Breast epithelium (tissue), 4 donors: ENCODE measurements around the gene CCDC180. TPM values are rescaled to one million over a fixed set of nuclear protein-coding genes. Genes with fewer than 3 reads are reported as not detected.
"Not testable (repeated sequence)": the region's sequence is repeated elsewhere in the genome, so short reads cannot be mapped to it uniquely, and the experiment has no call there.

Source experiments
- DNase-seq, 2 donors: peaks; one replicate each; pipeline ENCODE4 v3.0.0-alpha.2; 2019; ENCODE audit warnings: low spot score in 2 of 2
- H3K27ac ChIP-seq, 2 donors: fragments of 200-600 bp; sonication (generic) in 1 of 2; one replicate each; pipeline ENCODE4 v1.5.1; 2016 to 2019; ENCODE audit warnings: mild to moderate bottlenecking in 1 of 2
- H3K27me3 ChIP-seq, 2 donors: fragments of 200-600 bp; sonication (generic) in 1 of 2; one replicate each; pipeline versions ENCODE4 v1.5.1 to v1.6.0; 2017 to 2019; ENCODE audit warnings: control low read depth in 1 of 2, mild to moderate bottlenecking in 1 of 2
- H3K36me3 ChIP-seq: fragments of 200-600 bp; one replicate; pipeline ENCODE4 v1.5.1; 2019
- H3K4me1 ChIP-seq, 2 donors: fragments of 200-600 bp; sonication (generic); one replicate each; pipeline ENCODE4 v1.5.1; 2016 to 2019; ENCODE audit warnings: control low read depth in 1 of 2
- H3K4me3 ChIP-seq, 3 donors: fragments of 200-600 bp; sonication (generic); 1 replicate in 2 of 3; 2 replicates in 1 of 3; pipeline ENCODE4 v1.5.1; 2016 to 2019; ENCODE audit warnings: mild to moderate bottlenecking in 3 of 3, moderate library complexity in 2 of 3
- H3K9me3 ChIP-seq, 2 donors: fragments of 200-600 bp; sonication (generic) in 1 of 2; one replicate each; pipeline ENCODE4 v1.5.1; 2016 to 2019; ENCODE audit warnings: control low read depth in 1 of 2
- POLR2A ChIP-seq: fragments of 450-650 bp; IDR thresholded peaks from one replicate; pipeline ENCODE4 v1.6.1; 2016; ENCODE audit warnings: antibody characterized with exemption, mild to moderate bottlenecking, moderate library complexity
- POLR2AphosphoS5 ChIP-seq, 3 donors: sonication (generic); formaldehyde crosslinking; IDR thresholded peaks; one replicate each; pipeline ENCODE4 v1.6.1; 2017; ENCODE audit warnings: antibody characterized with exemption in 3 of 3
- intact Hi-C: fragments of 100-400 bp; cut with DNase I; formaldehyde crosslinking; loops from one replicate; pipeline ENCODE4 v1.15.1; 2023; ENCODE audit warnings: low total_unique reads
- total RNA-seq, 3 donors: library from RNA; depleted of rRNA; stranded (reverse); fragments of >200 nt; gene quantifications; one replicate each; pipeline ENCODE4 v1.1.0, GENCODE V29; 2016
- TF ChIP-seq, protein P1 (sequence below), 3 donors: fragments of 450-650 bp; IDR thresholded peaks; one replicate each; pipeline ENCODE4 v1.5.1; 2016 to 2017; ENCODE audit warnings: antibody characterized with exemption in 3 of 3, mild to moderate bottlenecking in 3 of 3, moderate library complexity in 3 of 3

CCDC180 gene
- total RNA-seq, 3 donors from 2014 or later: 5.4 to 10.6 (median 8.2) TPM

- intact Hi-C loops: no loop called here
- Histone ChIP-seq H3K9me3 (peaks cover 7 to 8% of the 10 kb centered on the region in 2 donors), H3K27ac (no peak overlapping the region), H3K36me3 (no peaks in the 10 kb centered on the region), H3K27me3 (no peaks in the 10 kb centered on the region), H3K4me3 (no peak overlapping the region), H3K4me1 (no peaks in the 10 kb centered on the region)
- DNase-seq: no peak
- TF ChIP-seq POLR2AphosphoS5 (IDR thresholded peaks at IDR 0.05) (no peak), POLR2A (no peak)
- TF ChIP-seq, protein P1, sequence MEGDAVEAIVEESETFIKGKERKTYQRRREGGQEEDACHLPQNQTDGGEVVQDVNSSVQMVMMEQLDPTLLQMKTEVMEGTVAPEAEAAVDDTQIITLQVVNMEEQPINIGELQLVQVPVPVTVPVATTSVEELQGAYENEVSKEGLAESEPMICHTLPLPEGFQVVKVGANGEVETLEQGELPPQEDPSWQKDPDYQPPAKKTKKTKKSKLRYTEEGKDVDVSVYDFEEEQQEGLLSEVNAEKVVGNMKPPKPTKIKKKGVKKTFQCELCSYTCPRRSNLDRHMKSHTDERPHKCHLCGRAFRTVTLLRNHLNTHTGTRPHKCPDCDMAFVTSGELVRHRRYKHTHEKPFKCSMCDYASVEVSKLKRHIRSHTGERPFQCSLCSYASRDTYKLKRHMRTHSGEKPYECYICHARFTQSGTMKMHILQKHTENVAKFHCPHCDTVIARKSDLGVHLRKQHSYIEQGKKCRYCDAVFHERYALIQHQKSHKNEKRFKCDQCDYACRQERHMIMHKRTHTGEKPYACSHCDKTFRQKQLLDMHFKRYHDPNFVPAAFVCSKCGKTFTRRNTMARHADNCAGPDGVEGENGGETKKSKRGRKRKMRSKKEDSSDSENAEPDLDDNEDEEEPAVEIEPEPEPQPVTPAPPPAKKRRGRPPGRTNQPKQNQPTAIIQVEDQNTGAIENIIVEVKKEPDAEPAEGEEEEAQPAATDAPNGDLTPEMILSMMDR (IDR thresholded peaks at IDR 0.05): no peak
Observed at GRCh38 chr9:97332993-97333392, 25.5 kb downstream of the CCDC180 start.

DNA sequence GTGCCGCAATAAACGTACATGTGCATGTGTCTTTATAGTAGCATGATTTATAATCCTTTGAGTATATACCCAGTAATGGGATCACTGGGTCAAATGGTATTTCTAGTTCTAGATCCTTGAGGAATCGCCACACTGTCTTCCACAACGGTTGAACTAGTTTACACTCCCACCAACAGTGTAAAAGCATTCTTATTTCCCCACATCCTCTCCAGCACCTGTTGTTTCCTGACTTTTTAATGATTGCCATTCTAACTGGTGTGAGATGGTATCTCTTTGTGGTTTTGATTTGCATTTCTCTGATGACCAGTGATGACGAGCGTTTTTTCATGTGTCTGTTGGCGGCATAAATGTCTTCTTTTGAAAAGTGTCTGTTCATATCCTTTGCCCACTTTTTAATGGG lies 28.2 kb downstream of the CCDC180 start:
- H3K9me3 ChIP-seq, H3K27me3 ChIP-seq, H3K36me3 ChIP-seq, intact Hi-C loops, H3K4me1 ChIP-seq, H3K27ac ChIP-seq, H3K4me3 ChIP-seq, DNase-seq: not testable (repeated sequence)

DNA sequence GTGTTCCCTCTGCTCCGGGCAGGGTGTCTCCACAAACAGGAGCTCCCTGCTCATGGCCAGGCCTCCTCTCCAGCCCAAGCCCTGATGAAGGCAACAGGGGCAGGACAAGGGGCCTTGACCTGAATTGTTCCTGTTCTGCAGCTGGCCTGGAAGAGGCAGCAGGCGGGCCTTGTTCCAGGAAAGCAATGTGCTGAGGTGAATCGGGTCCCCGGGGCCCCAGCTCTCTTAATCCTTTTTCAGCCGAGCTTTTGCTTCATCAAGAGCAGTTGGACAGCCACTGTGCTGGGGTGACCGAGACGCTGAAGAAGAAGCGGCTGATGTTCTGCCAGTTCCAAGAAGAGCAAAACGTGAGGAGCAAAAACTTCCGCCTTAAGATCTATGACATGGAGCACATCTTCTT lies 41.4 kb downstream of the CCDC180 start:
- Histone ChIP-seq H3K4me1 (no peaks in the 10 kb centered on the region), H3K9me3 (no peaks in the 10 kb centered on the region), H3K27ac (no peak overlapping the region), H3K27me3 (no peaks in the 10 kb centered on the region), H3K4me3 (no peak overlapping the region), H3K36me3 (peaks cover 3% of the 10 kb centered on the region)
- TF ChIP-seq, protein P1 (IDR thresholded peaks at IDR 0.05): no peak
- no peak for TF ChIP-seq POLR2AphosphoS5 (IDR thresholded peaks at IDR 0.05)
- TF ChIP-seq POLR2A: no peak
- intact Hi-C loops: no loop called here
- DNase-seq: no peak

GRCh38 chr9:97349400-97349799 lies 41.9 kb downstream of the CCDC180 start:
- intact Hi-C loops: no loop called here
- no peaks in the 10 kb centered on the region for H3K9me3 ChIP-seq
- no peak overlapping the region for H3K4me3 ChIP-seq
- no peak overlapping the region for H3K27ac ChIP-seq
- H3K36me3 ChIP-seq: no peaks in the 10 kb centered on the region
- no peak for TF ChIP-seq POLR2A
- TF ChIP-seq, protein P1 (IDR thresholded peaks at IDR 0.05): no peak
- TF ChIP-seq POLR2AphosphoS5 (IDR thresholded peaks at IDR 0.05): no peak
- H3K4me1 ChIP-seq: no peaks in the 10 kb centered on the region
- H3K27me3 ChIP-seq: no peaks in the 10 kb centered on the region
- no peak for DNase-seq

DNA sequence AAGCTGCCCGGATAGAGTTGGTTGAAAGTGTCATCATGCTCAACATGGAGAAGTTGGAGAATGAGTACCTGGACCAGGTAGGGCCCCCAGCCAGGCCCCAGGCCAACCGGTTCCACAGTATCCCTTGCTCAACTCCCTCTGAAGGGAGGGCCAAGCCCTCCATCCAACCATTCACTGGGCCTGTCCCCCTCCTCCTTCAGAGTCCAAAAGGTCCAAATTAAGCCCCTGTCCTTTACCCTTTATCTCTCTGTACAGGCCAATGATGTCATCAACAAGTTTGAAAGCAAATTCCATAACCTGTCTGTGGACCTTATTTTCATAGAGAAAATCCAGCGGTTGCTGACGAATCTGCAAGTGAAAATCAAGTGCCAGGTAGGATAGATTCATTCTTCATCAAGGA lies 47.2 kb downstream of the CCDC180 start:
- Histone ChIP-seq H3K27me3 (no peaks in the 10 kb centered on the region), H3K4me3 (no peak overlapping the region), H3K4me1 (no peaks in the 10 kb centered on the region), H3K27ac (no peak overlapping the region), H3K36me3 (no peaks in the 10 kb centered on the region), H3K9me3 (no peaks in the 10 kb centered on the region)
- DNase-seq: no peak
- TF ChIP-seq POLR2AphosphoS5 (IDR thresholded peaks at IDR 0.05) (no peak), POLR2A (no peak)
- TF ChIP-seq, protein P1 (IDR thresholded peaks at IDR 0.05): no peak
- intact Hi-C loops: no loop called here

- no peaks in the 10 kb centered on the region for H3K27me3 ChIP-seq
- TF ChIP-seq POLR2AphosphoS5 (IDR thresholded peaks at IDR 0.05): no peak
- TF ChIP-seq POLR2A: no peak
- TF ChIP-seq, protein P1 (IDR thresholded peaks at IDR 0.05): no peak
- no peak for DNase-seq
- H3K4me1 ChIP-seq: no peaks in the 10 kb centered on the region
- intact Hi-C loops: no loop called here
- H3K27ac ChIP-seq: no peak overlapping the region
- H3K36me3 ChIP-seq: no peaks in the 10 kb centered on the region
- no peak overlapping the region for H3K4me3 ChIP-seq
- no peaks in the 10 kb centered on the region for H3K9me3 ChIP-seq
Observed at GRCh38 chr9:97357056-97357455, 49.6 kb downstream of the CCDC180 start.
